Measurements from ENCODE around the gene CDK4. TPM values are rescaled to one million over a fixed set of nuclear protein-coding genes. Genes with fewer than 3 reads are reported as not detected.

Gene CDK4
- total RNA-seq, 1 donor from 2014 or later = 102 TPM

DNA sequence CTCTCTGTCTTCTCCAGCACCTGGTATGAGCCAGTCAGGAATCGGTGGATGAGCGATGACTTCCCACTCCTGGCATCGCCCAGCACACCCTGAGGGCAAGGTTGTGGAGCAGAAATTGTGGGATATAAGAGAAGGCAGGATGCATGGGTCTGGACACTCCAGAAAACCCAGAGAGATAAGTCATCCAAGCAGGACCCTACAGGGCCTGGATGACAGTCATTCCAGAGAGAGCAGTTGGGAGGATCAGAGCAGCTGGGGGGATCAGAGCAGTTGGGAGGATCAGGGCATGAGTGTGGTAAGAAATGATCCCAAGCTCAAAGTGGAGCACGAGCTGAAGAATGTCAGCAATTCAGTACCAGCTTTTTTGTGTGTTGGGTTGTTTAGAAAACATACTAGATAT is 17.5 kb downstream of the CDK4 start:
- no peak for TF ChIP-seq POLR2AphosphoS5 (IDR thresholded peaks at IDR 0.05; ENCODE audit: insufficient read depth in 1 of 2, low read depth in 1 of 2)
- TF ChIP-seq, protein P1, sequence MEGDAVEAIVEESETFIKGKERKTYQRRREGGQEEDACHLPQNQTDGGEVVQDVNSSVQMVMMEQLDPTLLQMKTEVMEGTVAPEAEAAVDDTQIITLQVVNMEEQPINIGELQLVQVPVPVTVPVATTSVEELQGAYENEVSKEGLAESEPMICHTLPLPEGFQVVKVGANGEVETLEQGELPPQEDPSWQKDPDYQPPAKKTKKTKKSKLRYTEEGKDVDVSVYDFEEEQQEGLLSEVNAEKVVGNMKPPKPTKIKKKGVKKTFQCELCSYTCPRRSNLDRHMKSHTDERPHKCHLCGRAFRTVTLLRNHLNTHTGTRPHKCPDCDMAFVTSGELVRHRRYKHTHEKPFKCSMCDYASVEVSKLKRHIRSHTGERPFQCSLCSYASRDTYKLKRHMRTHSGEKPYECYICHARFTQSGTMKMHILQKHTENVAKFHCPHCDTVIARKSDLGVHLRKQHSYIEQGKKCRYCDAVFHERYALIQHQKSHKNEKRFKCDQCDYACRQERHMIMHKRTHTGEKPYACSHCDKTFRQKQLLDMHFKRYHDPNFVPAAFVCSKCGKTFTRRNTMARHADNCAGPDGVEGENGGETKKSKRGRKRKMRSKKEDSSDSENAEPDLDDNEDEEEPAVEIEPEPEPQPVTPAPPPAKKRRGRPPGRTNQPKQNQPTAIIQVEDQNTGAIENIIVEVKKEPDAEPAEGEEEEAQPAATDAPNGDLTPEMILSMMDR (IDR thresholded peaks at IDR 0.05) = no peak
- TF ChIP-seq POLR2A (IDR thresholded peaks at IDR 0.05) = no peak
- Histone ChIP-seq H3K36me3 (no peaks in the 10 kb centered on the region), H3K9me3 (no peaks in the 10 kb centered on the region), H3K4me1 (peaks cover 36% of the 10 kb centered on the region), H3K4me3 (no peak overlapping the region), H3K27ac (no peak overlapping the region), H3K27me3 (peaks cover 6% of the 10 kb centered on the region)
- DNase-seq (ENCODE audit: extremely low spot score in 2 of 2) = no peak
- intact Hi-C loops (cut with DNase I) = no loop called here

DNA sequence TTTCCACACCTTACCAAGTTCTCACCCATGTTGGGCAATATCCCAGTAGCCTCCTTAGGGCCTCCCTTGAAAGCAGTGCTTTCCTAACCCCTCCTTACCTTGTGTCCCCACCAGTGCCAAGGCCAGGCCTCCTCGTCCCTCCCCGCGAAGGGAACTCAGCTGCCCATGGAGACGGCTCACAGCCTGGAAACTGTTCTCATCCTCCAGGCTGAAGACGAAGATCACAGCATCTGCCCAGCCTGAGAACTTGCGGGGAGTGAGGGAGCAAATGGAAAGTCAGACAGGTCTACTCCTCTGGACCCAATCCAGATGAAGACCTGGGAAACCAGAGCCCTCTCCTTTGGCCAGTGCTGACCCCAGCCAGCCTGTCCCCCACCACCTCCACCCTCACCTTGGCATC is 18.2 kb downstream of the CDK4 start:
- no peaks in the 10 kb centered on the region for H3K9me3 ChIP-seq
- TF ChIP-seq, protein P1 (IDR thresholded peaks at IDR 0.05) = no peak
- TF ChIP-seq POLR2A (IDR thresholded peaks at IDR 0.05) = no peak
- no peak overlapping the region for H3K27ac ChIP-seq
- H3K4me1 ChIP-seq = peaks cover 34% of the 10 kb centered on the region
- no peaks in the 10 kb centered on the region for H3K36me3 ChIP-seq
- H3K4me3 ChIP-seq = no peak overlapping the region
- intact Hi-C loops (cut with DNase I) = no loop called here
- DNase-seq (ENCODE audit: extremely low spot score in 2 of 2) = no peak
- H3K27me3 ChIP-seq = peaks cover 6% of the 10 kb centered on the region

DNA sequence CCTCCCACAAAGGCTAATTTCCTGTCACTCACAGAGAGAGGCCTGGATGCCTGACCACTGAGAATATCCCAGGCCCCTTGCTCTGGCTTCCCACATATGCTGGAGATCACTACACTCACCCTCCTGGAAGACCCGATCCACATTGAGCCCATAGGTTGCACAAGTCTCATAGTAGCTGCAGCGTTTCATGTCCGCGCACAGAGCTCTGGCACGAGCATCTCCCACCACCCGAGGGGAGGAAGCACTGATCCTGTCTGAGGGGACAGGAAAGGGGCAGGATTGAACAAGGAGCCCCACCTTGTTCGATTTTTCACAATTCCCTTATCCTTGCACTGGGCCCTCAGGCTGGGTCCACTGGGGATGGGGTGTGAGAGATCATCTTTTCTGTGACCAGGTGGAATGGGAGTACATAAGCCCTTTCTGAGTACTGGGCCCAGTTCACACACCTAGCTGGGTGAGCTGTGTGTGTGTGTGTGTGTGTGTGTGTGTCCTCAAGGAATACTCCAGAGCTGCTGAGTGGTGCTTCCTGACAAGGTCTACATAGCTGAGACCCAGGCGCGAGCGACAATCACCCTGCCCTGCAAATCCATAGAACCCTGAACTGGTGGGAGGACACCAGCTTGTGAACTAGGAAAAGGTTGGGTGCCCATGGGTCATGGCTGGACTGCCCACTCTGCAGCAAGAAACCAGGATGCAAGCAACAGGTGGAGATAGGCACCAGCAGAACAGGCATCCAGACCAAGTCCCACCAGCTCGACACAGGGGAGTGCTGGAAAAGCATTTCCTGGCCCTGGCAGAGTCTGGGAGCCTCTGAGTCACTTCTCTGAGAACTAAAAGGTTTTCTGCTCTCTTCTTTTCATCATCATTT is 19.1 kb downstream of the CDK4 start:
- DNase-seq (ENCODE audit: extremely low spot score in 2 of 2) = no peak
- intact Hi-C loops (cut with DNase I) = no loop called here
- Histone ChIP-seq H3K27me3 (peaks cover 6% of the 10 kb centered on the region), H3K27ac (no peak overlapping the region), H3K9me3 (no peaks in the 10 kb centered on the region), H3K4me3 (no peak overlapping the region), H3K36me3 (no peaks in the 10 kb centered on the region), H3K4me1 (peaks cover 24% of the 10 kb centered on the region)
- TF ChIP-seq POLR2A (IDR thresholded peaks at IDR 0.05) (no peak), POLR2AphosphoS5 (IDR thresholded peaks at IDR 0.05; ENCODE audit: insufficient read depth in 1 of 2, low read depth in 1 of 2) (no peak)
- TF ChIP-seq, protein P1 (IDR thresholded peaks at IDR 0.05) = no peak

DNA sequence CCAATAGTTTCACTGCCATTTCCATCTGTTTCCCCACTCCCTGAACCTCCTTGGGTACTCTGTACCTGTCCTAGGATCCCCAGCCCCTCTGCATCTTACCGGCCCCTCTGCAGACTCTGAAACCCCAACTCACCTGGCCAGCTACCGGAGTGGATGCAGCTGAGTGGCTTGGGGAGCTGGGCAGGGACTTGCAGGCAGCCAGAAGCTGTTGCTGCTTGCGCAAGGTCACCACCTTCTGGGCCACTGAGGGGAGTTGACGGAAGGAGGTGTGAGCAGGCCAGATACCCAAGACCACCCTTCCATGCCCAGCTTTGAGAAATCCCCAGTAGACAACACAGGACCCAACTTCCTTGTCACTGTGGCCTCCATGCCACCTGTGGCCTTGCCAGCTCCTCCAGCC is 19.8 kb downstream of the CDK4 start:
- no peaks in the 10 kb centered on the region for H3K9me3 ChIP-seq
- H3K27me3 ChIP-seq = peaks cover 6% of the 10 kb centered on the region
- H3K36me3 ChIP-seq = no peaks in the 10 kb centered on the region
- no peak overlapping the region for H3K27ac ChIP-seq
- DNase-seq (ENCODE audit: extremely low spot score in 2 of 2) = no peak
- TF ChIP-seq POLR2AphosphoS5 (IDR thresholded peaks at IDR 0.05; ENCODE audit: insufficient read depth in 1 of 2, low read depth in 1 of 2) (no peak), POLR2A (IDR thresholded peaks at IDR 0.05) (no peak)
- TF ChIP-seq, protein P1 (IDR thresholded peaks at IDR 0.05) = no peak
- H3K4me3 ChIP-seq = no peak overlapping the region
- intact Hi-C loops (cut with DNase I) = no loop called here
- peaks cover 21% of the 10 kb centered on the region for H3K4me1 ChIP-seq

DNA sequence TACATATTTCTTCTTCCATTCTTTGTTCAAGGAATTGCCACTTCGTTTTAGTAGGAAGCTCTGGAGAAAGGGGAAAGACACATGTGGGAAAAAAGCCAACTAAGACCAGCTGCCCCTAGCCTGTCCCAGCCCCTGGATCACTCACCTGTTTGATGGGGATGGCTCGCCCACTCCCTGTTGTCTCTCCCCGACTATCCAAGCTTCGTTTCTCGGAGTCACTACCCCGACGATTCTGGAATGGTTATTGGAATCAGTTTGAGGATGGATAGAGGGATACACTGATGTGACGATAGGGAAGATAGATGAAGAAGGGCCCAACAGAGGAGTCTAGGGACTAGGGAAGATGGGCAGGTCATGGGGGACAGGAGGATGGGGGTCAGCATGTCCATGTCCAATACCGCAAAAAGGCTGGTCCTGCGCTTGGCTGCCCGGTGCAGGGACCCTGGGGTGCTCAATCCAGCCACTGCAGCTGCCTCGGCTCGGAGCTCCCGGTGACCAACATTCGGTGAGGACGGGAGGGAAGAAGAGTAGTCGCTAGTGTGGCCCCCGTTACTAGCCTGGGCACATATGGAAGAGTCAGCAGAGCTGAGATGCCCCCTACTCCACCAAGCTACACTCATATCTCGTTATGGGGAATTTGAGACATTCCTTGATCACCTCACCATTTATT is 20.6 kb downstream of the CDK4 start:
- Histone ChIP-seq H3K27ac (no peak overlapping the region), H3K9me3 (no peaks in the 10 kb centered on the region), H3K4me3 (no peak overlapping the region), H3K27me3 (peaks cover 6% of the 10 kb centered on the region), H3K36me3 (no peaks in the 10 kb centered on the region), H3K4me1 (peaks cover 21% of the 10 kb centered on the region)
- no peak for DNase-seq (ENCODE audit: extremely low spot score in 2 of 2)
- intact Hi-C loops (cut with DNase I) = no loop called here
- TF ChIP-seq POLR2A (IDR thresholded peaks at IDR 0.05) (no peak), POLR2AphosphoS5 (IDR thresholded peaks at IDR 0.05; ENCODE audit: insufficient read depth in 1 of 2, low read depth in 1 of 2) (no peak)
- TF ChIP-seq, protein P1 (IDR thresholded peaks at IDR 0.05) = no peak

Measured in vagina (tissue), 2 donors.